HepG2 (cell line): Measurements from ENCODE around the gene ZNF697. TPM values are rescaled to one million over a fixed set of nuclear protein-coding genes. Genes with fewer than 3 reads are reported as not detected.
A peak's percentile ranks its signal among the peaks of the same experiment; 100 is the strongest.

Experiments
- AGO1 ChIP-seq: fragments of 200-400 bp; formaldehyde crosslinking; IDR thresholded peaks from 2 replicates; pipeline ENCODE4 v1.6.1; 2017; ENCODE audit warnings: mild to moderate bottlenecking, low read depth, low read length, moderate library complexity; ENCODE audit not compliant: poor library complexity, severe bottlenecking
- ATF3 ChIP-seq: sonication (generic); formaldehyde crosslinking; IDR thresholded peaks from 2 replicates; pipeline ENCODE4 v1.4.0; 2020; ENCODE audit warnings: missing genetic modification reagents
- ATF7 ChIP-seq, 2 experiments: fragments of 450-650 bp in 1 of 2; sonication (generic) in 1 of 2; formaldehyde crosslinking in 1 of 2; IDR thresholded peaks; 2 replicates each; pipeline versions ENCODE4 v1.4.0 to v1.6.1; 2016 to 2020; ENCODE audit warnings: antibody characterized with exemption in 1 of 2, mild to moderate bottlenecking in 1 of 2, missing genetic modification reagents in 1 of 2
- CCAR2 ChIP-seq: fragments of 200-400 bp; formaldehyde crosslinking; optimal IDR thresholded peaks from 2 replicates; pipeline ENCODE3; 2018; ENCODE audit warnings: low read depth, mild to moderate bottlenecking, low read length, moderate library complexity
- MLLT10 ChIP-seq: sonication (generic); formaldehyde crosslinking; IDR thresholded peaks from 2 replicates; pipeline ENCODE4 v1.4.0; 2020; ENCODE audit warnings: missing genetic modification reagents
- NAIF1 ChIP-seq: sonication (generic); formaldehyde crosslinking; IDR thresholded peaks from 2 replicates; pipeline ENCODE4 v1.5.0; 2020; ENCODE audit warnings: mild to moderate bottlenecking, missing genetic modification reagents, borderline replicate concordance
- NR1H2 ChIP-seq: sonication (generic); formaldehyde crosslinking; IDR thresholded peaks from 2 replicates; pipeline ENCODE4 v1.8.1; 2022; ENCODE audit warnings: low read depth, missing genetic modification reagents, borderline replicate concordance
- NR2F2 ChIP-seq: IDR thresholded peaks from 2 replicates; pipeline ENCODE4 v1.6.1; 2012; ENCODE audit warnings: low read depth, inconsistent platforms, borderline replicate concordance
- NR3C1 ChIP-seq: sonication (generic); formaldehyde crosslinking; IDR thresholded peaks from 2 replicates; pipeline ENCODE4 v1.4.0; 2020; ENCODE audit warnings: missing genetic modification reagents
- PLSCR1 ChIP-seq: sonication (generic); formaldehyde crosslinking; IDR thresholded peaks from 2 replicates; pipeline ENCODE4 v1.5.0; 2020; ENCODE audit warnings: missing genetic modification reagents, mild to moderate bottlenecking, borderline replicate concordance
- TCF7 ChIP-seq: sonication (generic); IDR thresholded peaks from 2 replicates; pipeline ENCODE4 v1.6.1; 2016; ENCODE audit warnings: antibody characterized with exemption, low read depth
- THYN1 ChIP-seq: sonication (generic); formaldehyde crosslinking; IDR thresholded peaks from 2 replicates; pipeline ENCODE4 v1.8.1; 2023; ENCODE audit warnings: low read depth, mild to moderate bottlenecking, moderate library complexity, missing genetic modification reagents, borderline replicate concordance
- ZBTB1 ChIP-seq: sonication (generic); formaldehyde crosslinking; IDR thresholded peaks from 2 replicates; pipeline ENCODE4 v1.4.0; 2020; ENCODE audit warnings: missing genetic modification reagents, borderline replicate concordance
- ZC3H13 ChIP-seq: sonication (generic); formaldehyde crosslinking; IDR thresholded peaks from 2 replicates; pipeline ENCODE4 v1.8.1; 2023; ENCODE audit warnings: mild to moderate bottlenecking, missing genetic modification reagents, moderate library complexity
- ZFP36 ChIP-seq: fragments of 150-350 bp; IDR thresholded peaks from 2 replicates; pipeline ENCODE4 v1.6.1; 2018; ENCODE audit warnings: borderline replicate concordance, low read length, low read depth; ENCODE audit not compliant: partially characterized antibody
- ZNF446 ChIP-seq: sonication (generic); formaldehyde crosslinking; IDR thresholded peaks from 2 replicates; pipeline ENCODE4 v1.5.0; 2020; ENCODE audit warnings: mild to moderate bottlenecking, missing genetic modification reagents
- ZNF737 ChIP-seq: sonication (generic); formaldehyde crosslinking; IDR thresholded peaks from 2 replicates; pipeline ENCODE4 v1.5.0; 2020; ENCODE audit warnings: missing genetic modification reagents, mild to moderate bottlenecking, borderline replicate concordance
- ZNF747 ChIP-seq: sonication (generic); formaldehyde crosslinking; IDR thresholded peaks from 2 replicates; pipeline ENCODE4 v1.8.1; 2023; ENCODE audit warnings: missing genetic modification reagents, mild to moderate bottlenecking, borderline replicate concordance
- ZNF839 ChIP-seq: sonication (generic); formaldehyde crosslinking; IDR thresholded peaks from 2 replicates; pipeline ENCODE4 v1.4.0; 2020; ENCODE audit warnings: missing genetic modification reagents, mild to moderate bottlenecking, borderline replicate concordance
- polyA plus RNA-seq, 8 experiments: library from polyadenylated mRNA; depleted of rRNA in 3 of 8; stranded (reverse) in 7 of 8; unstranded in 1 of 8; fragments of >200 nt; fragmentation: Illumina TruSeq in 4 of 8; extraction: Trizol in 4 of 8; gene quantifications; 2 replicates each; pipeline versions ENCODE4 v1.2.1 to v1.2.3, GENCODE V29; 2011 to 2016; ENCODE audit warnings: low read depth in 4 of 8, missing spikeins in 1 of 8, mixed read lengths in 1 of 8; ENCODE audit not compliant: insufficient read depth in 1 of 8
- total RNA-seq, 5 experiments: library from RNA; depleted of rRNA; stranded (reverse); fragments of >200 nt; fragmentation: Illumina TruSeq; extraction: Trizol; gene quantifications; 2 replicates each; pipeline ENCODE4 v1.2.3, GENCODE V29; 2016; ENCODE audit warnings: low read depth in 1 of 5
- TF ChIP-seq, protein P1 (sequence below): sonication (generic); formaldehyde crosslinking; IDR thresholded peaks from 2 replicates; pipeline ENCODE4 v1.9.0; 2022; ENCODE audit warnings: low read depth, missing genetic modification reagents
- TF ChIP-seq, protein P2 (sequence below): sonication (generic); formaldehyde crosslinking; IDR thresholded peaks from 2 replicates; pipeline ENCODE4 v1.4.0; 2020; ENCODE audit warnings: mild to moderate bottlenecking, low read depth, missing genetic modification reagents
- TF ChIP-seq, protein P3 (sequence below): sonication (generic); formaldehyde crosslinking; IDR thresholded peaks from 2 replicates; pipeline ENCODE4 v1.5.1; 2020; ENCODE audit warnings: missing genetic modification reagents, mild to moderate bottlenecking, borderline replicate concordance

Gene ZNF697
- total and polyA plus RNA-seq, 2 of the 13 experiments (the other 11 are each of a cell fraction or from before 2014, with no cell fraction given), result 2.3 to 7.1 TPM

DNA sequence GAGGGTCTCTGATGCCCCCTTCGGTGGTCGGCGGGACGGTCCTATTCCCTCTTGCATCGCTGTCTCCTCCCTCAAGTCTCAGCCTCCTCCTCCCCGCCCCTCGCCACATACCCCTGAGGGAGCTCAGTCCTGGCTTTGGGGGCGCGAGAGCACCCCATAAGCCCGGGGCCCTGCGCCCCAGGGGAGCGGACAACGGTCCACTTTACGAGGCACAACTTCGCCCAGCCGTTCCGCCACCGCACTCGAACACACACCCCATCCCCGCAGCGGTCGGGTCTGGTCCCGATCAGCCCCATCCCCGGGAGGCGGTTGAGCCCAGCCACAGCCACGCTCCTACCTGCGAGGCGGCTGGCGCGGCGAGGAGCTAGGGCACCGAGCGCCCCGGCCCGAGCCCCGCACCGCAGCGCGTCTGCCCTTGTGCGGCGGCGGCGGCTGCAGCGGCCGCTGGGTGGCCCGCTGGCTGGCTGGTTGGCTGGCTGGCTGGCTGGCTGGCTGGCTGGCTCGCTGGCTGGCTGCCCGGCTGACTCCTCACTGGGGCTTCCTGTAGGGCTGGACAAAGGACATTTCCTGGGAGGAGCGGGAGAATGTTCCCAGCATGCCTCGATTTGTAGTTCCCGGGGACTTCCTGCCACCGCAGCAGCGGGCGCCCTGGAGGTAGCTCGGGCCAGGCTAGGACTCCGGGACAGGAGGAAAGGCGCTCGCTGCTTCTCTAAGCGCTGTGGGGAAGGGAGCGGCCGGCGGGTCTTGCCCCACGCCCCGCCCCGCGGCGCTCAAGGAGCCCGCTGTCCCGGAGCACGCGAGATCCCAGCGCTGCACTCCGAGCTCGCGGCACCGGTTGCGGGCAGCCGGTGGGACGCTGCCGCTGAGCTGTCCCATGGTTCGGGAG lies at the start of gene ZNF697 (continued):
- no peak for TF ChIP-seq PLSCR1 (CRISPR knock-in tag)
- no peak for TF ChIP-seq CCAR2
- TF ChIP-seq NAIF1 (CRISPR knock-in tag), result no peak
- TF ChIP-seq ZNF747 (CRISPR knock-in tag), result no peak
- no peak for TF ChIP-seq NR2F2
- no peak for TF ChIP-seq THYN1 (CRISPR knock-in tag)
- TF ChIP-seq ATF7 (IDR thresholded peaks at IDR 0.05), result no peak
- no peak for TF ChIP-seq ATF7 (CRISPR knock-in tag; IDR thresholded peaks at IDR 0.05)
- no peak for TF ChIP-seq ZNF737 (CRISPR knock-in tag)
- no peak for TF ChIP-seq ZC3H13 (CRISPR knock-in tag)
- TF ChIP-seq ZFP36, result no peak
- TF ChIP-seq, protein P1, sequence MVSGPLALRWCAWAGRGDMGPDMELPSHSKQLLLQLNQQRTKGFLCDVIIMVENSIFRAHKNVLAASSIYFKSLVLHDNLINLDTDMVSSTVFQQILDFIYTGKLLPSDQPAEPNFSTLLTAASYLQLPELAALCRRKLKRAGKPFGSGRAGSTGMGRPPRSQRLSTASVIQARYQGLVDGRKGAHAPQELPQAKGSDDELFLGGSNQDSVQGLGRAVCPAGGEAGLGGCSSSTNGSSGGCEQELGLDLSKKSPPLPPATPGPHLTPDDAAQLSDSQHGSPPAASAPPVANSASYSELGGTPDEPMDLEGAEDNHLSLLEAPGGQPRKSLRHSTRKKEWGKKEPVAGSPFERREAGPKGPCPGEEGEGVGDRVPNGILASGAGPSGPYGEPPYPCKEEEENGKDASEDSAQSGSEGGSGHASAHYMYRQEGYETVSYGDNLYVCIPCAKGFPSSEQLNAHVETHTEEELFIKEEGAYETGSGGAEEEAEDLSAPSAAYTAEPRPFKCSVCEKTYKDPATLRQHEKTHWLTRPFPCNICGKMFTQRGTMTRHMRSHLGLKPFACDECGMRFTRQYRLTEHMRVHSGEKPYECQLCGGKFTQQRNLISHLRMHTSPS (CRISPR knock-in tag), result no peak; the same call in 1 of the 2 replicates
- TF ChIP-seq, protein P2, sequence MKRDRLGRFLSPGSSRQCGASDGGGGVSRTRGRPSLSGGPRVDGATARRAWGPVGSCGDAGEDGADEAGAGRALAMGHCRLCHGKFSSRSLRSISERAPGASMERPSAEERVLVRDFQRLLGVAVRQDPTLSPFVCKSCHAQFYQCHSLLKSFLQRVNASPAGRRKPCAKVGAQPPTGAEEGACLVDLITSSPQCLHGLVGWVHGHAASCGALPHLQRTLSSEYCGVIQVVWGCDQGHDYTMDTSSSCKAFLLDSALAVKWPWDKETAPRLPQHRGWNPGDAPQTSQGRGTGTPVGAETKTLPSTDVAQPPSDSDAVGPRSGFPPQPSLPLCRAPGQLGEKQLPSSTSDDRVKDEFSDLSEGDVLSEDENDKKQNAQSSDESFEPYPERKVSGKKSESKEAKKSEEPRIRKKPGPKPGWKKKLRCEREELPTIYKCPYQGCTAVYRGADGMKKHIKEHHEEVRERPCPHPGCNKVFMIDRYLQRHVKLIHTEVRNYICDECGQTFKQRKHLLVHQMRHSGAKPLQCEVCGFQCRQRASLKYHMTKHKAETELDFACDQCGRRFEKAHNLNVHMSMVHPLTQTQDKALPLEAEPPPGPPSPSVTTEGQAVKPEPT (CRISPR knock-in tag), result peak; percentile 44; the same call in 1 of the 2 replicates
- TF ChIP-seq ZBTB1, result no peak
- TF ChIP-seq AGO1, result no peak
- TF ChIP-seq ZNF446 (CRISPR knock-in tag), result no peak
- TF ChIP-seq NR1H2, result no peak
- no peak for TF ChIP-seq TCF7
- no peak for TF ChIP-seq NR3C1 (CRISPR knock-in tag)
- TF ChIP-seq ZNF839 (CRISPR knock-in tag), result no peak
- TF ChIP-seq MLLT10 (CRISPR knock-in tag), result no peak
- TF ChIP-seq, protein P3, sequence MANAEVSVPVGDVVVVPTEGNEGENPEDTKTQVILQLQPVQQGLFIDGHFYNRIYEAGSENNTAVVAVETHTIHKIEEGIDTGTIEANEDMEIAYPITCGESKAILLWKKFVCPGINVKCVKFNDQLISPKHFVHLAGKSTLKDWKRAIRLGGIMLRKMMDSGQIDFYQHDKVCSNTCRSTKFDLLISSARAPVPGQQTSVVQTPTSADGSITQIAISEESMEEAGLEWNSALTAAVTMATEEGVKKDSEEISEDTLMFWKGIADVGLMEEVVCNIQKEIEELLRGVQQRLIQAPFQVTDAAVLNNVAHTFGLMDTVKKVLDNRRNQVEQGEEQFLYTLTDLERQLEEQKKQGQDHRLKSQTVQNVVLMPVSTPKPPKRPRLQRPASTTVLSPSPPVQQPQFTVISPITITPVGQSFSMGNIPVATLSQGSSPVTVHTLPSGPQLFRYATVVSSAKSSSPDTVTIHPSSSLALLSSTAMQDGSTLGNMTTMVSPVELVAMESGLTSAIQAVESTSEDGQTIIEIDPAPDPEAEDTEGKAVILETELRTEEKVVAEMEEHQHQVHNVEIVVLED (CRISPR knock-in tag), result peak; percentile 53
- TF ChIP-seq ATF3 (CRISPR knock-in tag), result peak; percentile 31; the same call in 1 of the 2 replicates
